HepG2 (cell line): ENCODE data around the gene MRPL14. TPM values are rescaled to one million over a fixed set of nuclear protein-coding genes. Genes with fewer than 3 reads are reported as not detected.

Experiments
- FOXP1 ChIP-seq, 2 experiments: fragments of 450-650 bp in 1 of 2; IDR thresholded peaks; 2 replicates each; pipeline ENCODE4 v1.6.1; 2017 to 2018; ENCODE audit warnings: antibody characterized with exemption in 1 of 2
- MIER2 ChIP-seq: IDR thresholded peaks from 2 replicates; pipeline ENCODE4 v1.6.1; 2016; ENCODE audit warnings: missing biosample characterization, missing genetic modification reagents
- NR3C1 ChIP-seq: sonication (generic); formaldehyde crosslinking; IDR thresholded peaks from 2 replicates; pipeline ENCODE4 v1.4.0; 2020; ENCODE audit warnings: missing genetic modification reagents
- REXO4 ChIP-seq: sonication (generic); formaldehyde crosslinking; IDR thresholded peaks from 2 replicates; pipeline ENCODE4 v1.8.0; 2022; ENCODE audit warnings: missing genetic modification reagents, mild to moderate bottlenecking, borderline replicate concordance
- SAFB2 ChIP-seq: sonication (generic); formaldehyde crosslinking; IDR thresholded peaks from 2 replicates; pipeline ENCODE4 v1.5.1; 2020; ENCODE audit warnings: missing genetic modification reagents, low read depth, mild to moderate bottlenecking, borderline replicate concordance
- SATB2 ChIP-seq: sonication (generic); formaldehyde crosslinking; IDR thresholded peaks from 2 replicates; pipeline ENCODE4 v1.5.0; 2020; ENCODE audit warnings: missing genetic modification reagents
- SP1 ChIP-seq, 2 experiments: fragments of 450-650 bp in 1 of 2; sonication (generic) in 1 of 2; formaldehyde crosslinking in 1 of 2; IDR thresholded peaks; 2 replicates each; pipeline versions ENCODE4 v1.4.0 to v1.6.1; 2016 to 2020; ENCODE audit warnings: missing genetic modification reagents in 1 of 2
- TAF1 ChIP-seq: sonication (generic); formaldehyde crosslinking; IDR thresholded peaks from 2 replicates; pipeline ENCODE4 v1.4.0; 2020; ENCODE audit warnings: missing genetic modification reagents
- TFAP4 ChIP-seq: sonication (generic); IDR thresholded peaks from 2 replicates; pipeline ENCODE4 v1.6.1; 2016; ENCODE audit warnings: low read depth, borderline replicate concordance
- THRA ChIP-seq: sonication (generic); formaldehyde crosslinking; IDR thresholded peaks from 2 replicates; pipeline ENCODE4 v1.4.0; 2020; ENCODE audit warnings: missing genetic modification reagents, borderline replicate concordance
- ZKSCAN8 ChIP-seq: IDR thresholded peaks from 2 replicates; pipeline ENCODE4 v1.6.1; 2016; ENCODE audit warnings: borderline replicate concordance, missing genetic modification reagents, missing compliant biosample characterization
- ZNF225 ChIP-seq: sonication (generic); formaldehyde crosslinking; IDR thresholded peaks from 2 replicates; pipeline ENCODE4 v1.4.0; 2020; ENCODE audit warnings: mild to moderate bottlenecking, missing genetic modification reagents
- ZNF570 ChIP-seq: sonication (generic); formaldehyde crosslinking; IDR thresholded peaks from 2 replicates; pipeline ENCODE4 v1.4.0; 2020; ENCODE audit warnings: mild to moderate bottlenecking, missing genetic modification reagents, borderline replicate concordance
- ZNF672 ChIP-seq: sonication (generic); formaldehyde crosslinking; IDR thresholded peaks from 2 replicates; pipeline ENCODE4 v1.8.1; 2022; ENCODE audit warnings: missing genetic modification reagents
- polyA plus RNA-seq, 8 experiments: library from polyadenylated mRNA; depleted of rRNA in 3 of 8; stranded (reverse) in 7 of 8; unstranded in 1 of 8; fragments of >200 nt; fragmentation: Illumina TruSeq in 4 of 8; extraction: Trizol in 4 of 8; gene quantifications; 2 replicates each; pipeline versions ENCODE4 v1.2.1 to v1.2.3, GENCODE V29; 2011 to 2016; ENCODE audit warnings: low read depth in 4 of 8, missing spikeins in 1 of 8, mixed read lengths in 1 of 8; ENCODE audit not compliant: insufficient read depth in 1 of 8
- total RNA-seq, 5 experiments: library from RNA; depleted of rRNA; stranded (reverse); fragments of >200 nt; fragmentation: Illumina TruSeq; extraction: Trizol; gene quantifications; 2 replicates each; pipeline ENCODE4 v1.2.3, GENCODE V29; 2016; ENCODE audit warnings: low read depth in 1 of 5
- TF ChIP-seq, protein P1 (sequence below): IDR thresholded peaks from 2 replicates; pipeline ENCODE4 v1.6.1; 2016; ENCODE audit warnings: missing compliant biosample characterization, missing genetic modification reagents, borderline replicate concordance
- TF ChIP-seq, protein P2 (sequence below): sonication (generic); formaldehyde crosslinking; conservative IDR thresholded peaks from 2 replicates; pipeline ENCODE4 v1.4.0; 2020; ENCODE audit warnings: mild to moderate bottlenecking, missing genetic modification reagents, moderate library complexity
- TF ChIP-seq, protein P3 (sequence below), 2 experiments: sonication (generic) in 1 of 2; formaldehyde crosslinking in 1 of 2; IDR thresholded peaks; 2 replicates each; pipeline versions ENCODE4 v1.4.0 to v1.6.1; 2018 to 2020; ENCODE audit warnings: missing genetic modification reagents in 2 of 2, borderline replicate concordance in 1 of 2, low read depth in 1 of 2, mild to moderate bottlenecking in 1 of 2, missing biosample characterization in 1 of 2
- TF ChIP-seq, protein P4 (sequence below): sonication (generic); formaldehyde crosslinking; IDR thresholded peaks from 2 replicates; pipeline ENCODE4 v1.5.1; 2020; ENCODE audit warnings: missing genetic modification reagents, mild to moderate bottlenecking, borderline replicate concordance

Gene MRPL14
- total and polyA plus RNA-seq, 2 of the 13 experiments (the other 11 are each of a cell fraction or from before 2014, with no cell fraction given): 157 to 178 TPM

GRCh38 chr6:44156494-44157151 is 29.4 kb upstream of the MRPL14 start (continued):
- TF ChIP-seq, protein P1, sequence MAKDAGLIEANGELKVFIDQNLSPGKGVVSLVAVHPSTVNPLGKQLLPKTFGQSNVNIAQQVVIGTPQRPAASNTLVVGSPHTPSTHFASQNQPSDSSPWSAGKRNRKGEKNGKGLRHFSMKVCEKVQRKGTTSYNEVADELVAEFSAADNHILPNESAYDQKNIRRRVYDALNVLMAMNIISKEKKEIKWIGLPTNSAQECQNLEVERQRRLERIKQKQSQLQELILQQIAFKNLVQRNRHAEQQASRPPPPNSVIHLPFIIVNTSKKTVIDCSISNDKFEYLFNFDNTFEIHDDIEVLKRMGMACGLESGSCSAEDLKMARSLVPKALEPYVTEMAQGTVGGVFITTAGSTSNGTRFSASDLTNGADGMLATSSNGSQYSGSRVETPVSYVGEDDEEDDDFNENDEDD (CRISPR knock-in tag): peak; percentile 61; the same call in 1 of the 2 replicates
- TF ChIP-seq, protein P2, sequence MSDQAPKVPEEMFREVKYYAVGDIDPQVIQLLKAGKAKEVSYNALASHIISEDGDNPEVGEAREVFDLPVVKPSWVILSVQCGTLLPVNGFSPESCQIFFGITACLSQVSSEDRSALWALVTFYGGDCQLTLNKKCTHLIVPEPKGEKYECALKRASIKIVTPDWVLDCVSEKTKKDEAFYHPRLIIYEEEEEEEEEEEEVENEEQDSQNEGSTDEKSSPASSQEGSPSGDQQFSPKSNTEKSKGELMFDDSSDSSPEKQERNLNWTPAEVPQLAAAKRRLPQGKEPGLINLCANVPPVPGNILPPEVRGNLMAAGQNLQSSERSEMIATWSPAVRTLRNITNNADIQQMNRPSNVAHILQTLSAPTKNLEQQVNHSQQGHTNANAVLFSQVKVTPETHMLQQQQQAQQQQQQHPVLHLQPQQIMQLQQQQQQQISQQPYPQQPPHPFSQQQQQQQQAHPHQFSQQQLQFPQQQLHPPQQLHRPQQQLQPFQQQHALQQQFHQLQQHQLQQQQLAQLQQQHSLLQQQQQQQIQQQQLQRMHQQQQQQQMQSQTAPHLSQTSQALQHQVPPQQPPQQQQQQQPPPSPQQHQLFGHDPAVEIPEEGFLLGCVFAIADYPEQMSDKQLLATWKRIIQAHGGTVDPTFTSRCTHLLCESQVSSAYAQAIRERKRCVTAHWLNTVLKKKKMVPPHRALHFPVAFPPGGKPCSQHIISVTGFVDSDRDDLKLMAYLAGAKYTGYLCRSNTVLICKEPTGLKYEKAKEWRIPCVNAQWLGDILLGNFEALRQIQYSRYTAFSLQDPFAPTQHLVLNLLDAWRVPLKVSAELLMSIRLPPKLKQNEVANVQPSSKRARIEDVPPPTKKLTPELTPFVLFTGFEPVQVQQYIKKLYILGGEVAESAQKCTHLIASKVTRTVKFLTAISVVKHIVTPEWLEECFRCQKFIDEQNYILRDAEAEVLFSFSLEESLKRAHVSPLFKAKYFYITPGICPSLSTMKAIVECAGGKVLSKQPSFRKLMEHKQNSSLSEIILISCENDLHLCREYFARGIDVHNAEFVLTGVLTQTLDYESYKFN (CRISPR knock-in tag): peak; percentile 100
- TF ChIP-seq ZNF672 (no peak), NR3C1 (CRISPR knock-in tag) (no peak), SATB2 (no peak), THRA (CRISPR knock-in tag) (peak; percentile 86; the same call in 1 of the 2 replicates), TAF1 (CRISPR knock-in tag) (no peak), SAFB2 (CRISPR knock-in tag) (peak; percentile 93; the same call in 1 of the 2 replicates), SP1 (IDR thresholded peaks at IDR 0.05) (no peak), SP1 (CRISPR knock-in tag; IDR thresholded peaks at IDR 0.05) (peak; percentile 72), REXO4 (no peak), ZNF225 (CRISPR knock-in tag) (peak; percentile 64; the same call in 1 of the 2 replicates), ZKSCAN8 (CRISPR knock-in tag) (peak; percentile 77; the same call in 1 of the 2 replicates), MIER2 (CRISPR knock-in tag) (peak; percentile 83), ZNF570 (no peak), FOXP1 (IDR thresholded peaks at IDR 0.05) (0 out of 2 replicates have a peak, but pooled peaks have one; percentile 37), FOXP1 (CRISPR knock-in tag; IDR thresholded peaks at IDR 0.05) (peak; percentile 92), TFAP4 (peak; percentile 81; the same call in 1 of the 2 replicates)
- TF ChIP-seq, protein P3, sequence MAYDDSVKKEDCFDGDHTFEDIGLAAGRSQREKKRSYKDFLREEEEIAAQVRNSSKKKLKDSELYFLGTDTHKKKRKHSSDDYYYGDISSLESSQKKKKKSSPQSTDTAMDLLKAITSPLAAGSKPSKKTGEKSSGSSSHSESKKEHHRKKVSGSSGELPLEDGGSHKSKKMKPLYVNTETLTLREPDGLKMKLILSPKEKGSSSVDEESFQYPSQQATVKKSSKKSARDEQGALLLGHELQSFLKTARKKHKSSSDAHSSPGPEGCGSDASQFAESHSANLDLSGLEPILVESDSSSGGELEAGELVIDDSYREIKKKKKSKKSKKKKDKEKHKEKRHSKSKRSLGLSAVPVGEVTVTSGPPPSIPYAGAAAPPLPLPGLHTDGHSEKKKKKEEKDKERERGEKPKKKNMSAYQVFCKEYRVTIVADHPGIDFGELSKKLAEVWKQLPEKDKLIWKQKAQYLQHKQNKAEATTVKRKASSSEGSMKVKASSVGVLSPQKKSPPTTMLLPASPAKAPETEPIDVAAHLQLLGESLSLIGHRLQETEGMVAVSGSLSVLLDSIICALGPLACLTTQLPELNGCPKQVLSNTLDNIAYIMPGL (CRISPR knock-in tag; IDR thresholded peaks at IDR 0.05; ENCODE audit: borderline replicate concordance in 1 of 2, low read depth in 1 of 2): peak in 1 of 2 experiments; percentile 52; a peak in 2 of 4 replicates
- TF ChIP-seq, protein P4, sequence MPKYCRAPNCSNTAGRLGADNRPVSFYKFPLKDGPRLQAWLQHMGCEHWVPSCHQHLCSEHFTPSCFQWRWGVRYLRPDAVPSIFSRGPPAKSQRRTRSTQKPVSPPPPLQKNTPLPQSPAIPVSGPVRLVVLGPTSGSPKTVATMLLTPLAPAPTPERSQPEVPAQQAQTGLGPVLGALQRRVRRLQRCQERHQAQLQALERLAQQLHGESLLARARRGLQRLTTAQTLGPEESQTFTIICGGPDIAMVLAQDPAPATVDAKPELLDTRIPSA (CRISPR knock-in tag): peak; percentile 78; the same call in 1 of the 2 replicates
